HG03521 (cell line): ENCODE measurements around the gene CDKAL1.
"Not testable (repeated sequence)": the region's sequence is repeated elsewhere in the genome, so short reads cannot be mapped to it uniquely, and the experiment has no call there.

Experiments
- ATAC-seq: cut with Tn5 transposase; IDR thresholded peaks from one replicate; pipeline ENCODE4 v1.9.1; 2021; ENCODE audit warnings: mild to moderate bottlenecking, moderate library complexity; ENCODE audit not compliant: unreplicated experiment

The CDKAL1 gene

DNA sequence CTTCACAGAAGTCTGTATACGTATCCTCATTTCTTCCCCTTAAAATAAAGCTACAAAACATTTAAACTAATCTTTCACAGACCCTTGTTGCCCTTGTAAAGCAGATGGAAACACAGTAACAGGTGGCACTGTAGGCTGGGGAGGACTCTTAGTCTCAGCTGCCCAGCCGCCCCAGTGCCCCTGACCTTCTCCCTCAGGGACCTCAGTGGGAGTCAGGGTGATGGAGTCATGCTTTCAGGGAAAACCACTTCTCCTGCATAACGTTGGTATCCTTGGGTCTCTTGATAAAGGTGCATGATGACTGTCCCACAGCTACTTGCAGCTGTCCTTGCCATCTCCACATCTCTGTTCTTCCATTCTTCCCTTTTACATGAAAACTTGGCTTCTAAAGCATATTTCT, 198.6 kb downstream of the CDKAL1 start:
- ATAC-seq, result no peak

DNA sequence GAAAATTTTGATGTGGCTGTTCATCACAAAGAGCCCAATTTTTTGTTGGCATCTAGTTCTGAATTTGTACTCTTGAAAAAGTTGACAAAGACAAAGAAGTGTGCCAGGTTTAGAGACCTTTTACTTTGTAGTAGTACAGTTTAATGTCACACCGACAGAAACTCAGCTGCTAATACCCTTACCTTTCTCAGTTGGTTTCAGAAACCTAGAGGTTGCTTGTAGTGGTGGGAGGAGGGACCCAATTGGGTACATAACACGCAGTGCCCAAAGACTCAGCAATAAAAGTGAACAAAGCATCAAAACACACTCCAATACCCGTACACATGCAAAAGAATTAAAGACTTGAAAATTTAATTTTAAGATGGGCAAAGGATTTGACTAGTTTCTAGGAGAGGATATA, 203.7 kb downstream of the CDKAL1 start:
- no peak for ATAC-seq

DNA sequence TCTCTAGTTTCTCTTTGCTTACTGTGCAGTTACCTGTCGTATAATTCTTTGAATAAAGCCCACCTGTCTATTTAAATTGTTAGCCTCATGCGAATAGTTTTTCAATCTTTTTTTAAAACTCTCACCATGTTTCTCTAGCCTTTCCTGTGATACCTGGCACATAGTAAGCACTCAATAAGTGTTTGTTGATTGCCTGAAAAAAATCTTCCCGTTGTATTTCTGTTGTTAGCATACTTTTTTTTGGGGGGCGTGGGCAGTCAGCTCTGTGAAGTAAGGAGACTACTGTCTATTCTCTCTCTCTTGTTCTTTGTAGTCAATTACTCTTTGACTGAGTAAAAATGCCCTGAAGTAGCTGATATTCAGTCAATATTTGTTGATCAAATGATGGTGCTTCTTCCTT, 205.8 kb downstream of the CDKAL1 start:
- no peak for ATAC-seq

DNA sequence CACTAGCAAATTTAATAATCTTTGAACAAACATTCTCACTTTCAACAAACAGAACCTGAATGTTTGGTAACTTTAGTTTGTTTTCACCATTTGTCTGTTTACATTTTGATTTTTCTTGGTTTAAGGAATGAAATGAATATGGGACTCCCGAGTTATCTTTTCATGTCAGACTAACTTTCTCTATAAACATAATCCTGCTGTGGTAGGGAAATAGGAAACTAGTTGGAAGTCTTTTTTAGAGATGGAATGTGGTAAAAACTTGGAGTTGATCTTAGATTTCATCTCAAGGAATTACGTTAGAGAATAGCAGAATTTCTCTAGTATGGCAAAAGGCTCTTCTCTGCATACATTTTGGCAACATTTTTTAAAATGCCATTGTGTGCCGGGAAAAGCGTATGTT, 206.5 kb downstream of the CDKAL1 start:
- no peak for ATAC-seq

GRCh38 chr6:20741490-20741889, 207.2 kb downstream of the CDKAL1 start:
- ATAC-seq, result no peak

GRCh38 chr6:20744911-20745557, 210.8 kb downstream of the CDKAL1 start:
- no peak for ATAC-seq

DNA sequence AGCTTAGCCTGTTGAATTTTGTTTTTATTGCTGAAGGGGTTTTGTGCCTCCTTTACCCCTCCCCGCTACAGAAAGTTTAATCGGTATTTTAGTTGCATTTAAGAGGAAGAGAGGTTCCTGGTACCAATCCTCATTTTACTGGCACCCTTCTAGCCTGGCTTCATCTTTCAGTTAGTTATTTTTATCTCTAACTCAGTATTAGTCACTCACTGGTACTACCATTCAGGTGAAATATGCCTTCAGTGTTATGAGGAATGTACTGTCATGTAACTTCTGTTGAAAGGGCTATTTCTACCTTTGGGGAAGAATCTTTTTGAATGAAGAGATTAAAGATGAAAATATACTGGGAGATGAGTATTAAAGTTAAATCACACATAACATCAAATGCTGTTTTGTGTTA, 211.8 kb downstream of the CDKAL1 start:
- ATAC-seq, result no peak

- ATAC-seq, result no peak
Observed at GRCh38 chr6:20746805-20747558, 212.7 kb downstream of the CDKAL1 start.

DNA sequence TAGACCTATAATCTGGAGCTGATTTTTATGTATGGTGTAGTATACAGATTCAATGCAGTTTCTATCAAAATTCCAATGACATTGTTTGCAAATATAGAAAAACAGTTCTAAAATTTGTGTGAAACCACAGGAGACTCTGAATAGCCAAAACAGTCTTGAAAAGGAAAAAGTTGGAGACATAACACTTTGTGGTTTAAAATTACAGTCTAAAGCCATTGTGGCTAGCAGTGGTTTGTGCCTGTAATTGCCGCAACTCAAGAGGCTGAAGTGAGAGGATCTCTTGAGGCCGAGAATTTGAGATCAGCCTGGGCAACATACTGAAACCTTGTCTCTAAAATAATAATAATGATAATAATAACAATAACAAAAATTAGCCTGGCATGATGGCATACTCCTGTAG, 213.7 kb downstream of the CDKAL1 start:
- no peak for ATAC-seq

- no peak for ATAC-seq
Observed at GRCh38 chr6:20751293-20751935, 217.2 kb downstream of the CDKAL1 start.

DNA sequence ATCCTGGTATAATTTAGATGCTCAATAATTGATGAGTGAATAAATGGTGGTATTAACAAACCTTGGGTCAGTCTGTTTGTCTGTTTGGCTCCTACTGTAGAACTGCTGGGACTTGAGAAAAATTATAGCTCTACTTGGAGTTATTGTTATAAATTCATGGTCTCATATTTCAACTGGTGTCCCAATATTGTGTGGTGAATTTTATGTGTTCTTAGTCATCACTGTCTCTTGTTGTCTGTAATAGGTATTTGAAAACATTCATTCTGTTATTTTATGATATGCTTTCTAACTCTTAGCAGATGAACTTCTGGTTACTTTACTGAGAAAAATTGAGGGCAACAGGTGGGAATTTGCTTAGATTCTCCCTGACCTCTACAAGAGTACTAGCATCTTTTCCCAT, 221.4 kb downstream of the CDKAL1 start:
- no peak for ATAC-seq

DNA sequence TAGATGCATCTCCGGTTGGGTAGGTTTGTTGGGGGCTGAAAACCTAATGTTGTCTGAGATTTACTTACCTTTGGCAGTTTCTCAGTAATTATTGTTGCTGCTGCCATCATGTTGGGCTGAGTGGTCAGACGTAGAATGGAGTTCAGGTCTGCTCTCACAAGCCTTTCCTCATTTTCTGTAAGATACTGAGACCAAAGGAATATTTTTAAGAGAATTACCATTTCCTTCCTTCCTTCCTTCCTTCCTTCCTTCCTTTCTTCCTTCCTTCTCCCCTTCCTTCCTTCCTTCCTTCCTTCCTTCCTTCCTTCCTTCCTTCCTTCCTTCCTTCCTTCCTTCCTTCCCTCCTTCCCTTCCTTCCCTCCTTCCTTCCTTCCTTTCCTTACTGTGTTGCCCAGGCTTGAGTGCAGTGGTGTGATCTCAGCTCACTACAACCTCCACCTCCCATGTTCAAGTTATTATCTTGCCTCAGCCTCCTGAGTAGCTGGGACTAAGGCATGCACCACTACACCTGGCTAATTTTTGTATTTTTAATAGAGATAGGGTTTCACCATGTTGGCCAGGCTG, 222.4 kb downstream of the CDKAL1 start:
- ATAC-seq, result not testable (repeated sequence)

DNA sequence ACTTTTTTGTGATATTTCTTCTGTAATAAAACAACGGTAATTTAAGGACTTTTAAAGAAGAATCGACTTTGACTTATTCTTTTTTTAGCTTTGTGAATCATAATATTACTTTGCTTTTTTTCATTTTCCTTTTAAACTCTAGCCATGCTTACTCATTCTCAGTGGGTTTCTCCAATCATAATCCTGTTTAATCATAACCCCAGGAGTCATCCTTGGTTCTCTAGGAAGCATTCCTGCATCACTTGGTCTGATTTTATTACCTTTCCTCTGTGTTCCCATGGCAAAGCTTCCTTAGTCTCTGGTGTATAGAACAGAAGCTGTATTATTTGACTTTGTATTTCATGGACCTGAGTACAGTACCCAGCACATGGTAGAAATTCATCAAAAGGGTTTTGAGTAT, 223.5 kb downstream of the CDKAL1 start:
- no peak for ATAC-seq

GRCh38 chr6:20763296-20763695, 229.0 kb downstream of the CDKAL1 start:
- ATAC-seq, result no peak

DNA sequence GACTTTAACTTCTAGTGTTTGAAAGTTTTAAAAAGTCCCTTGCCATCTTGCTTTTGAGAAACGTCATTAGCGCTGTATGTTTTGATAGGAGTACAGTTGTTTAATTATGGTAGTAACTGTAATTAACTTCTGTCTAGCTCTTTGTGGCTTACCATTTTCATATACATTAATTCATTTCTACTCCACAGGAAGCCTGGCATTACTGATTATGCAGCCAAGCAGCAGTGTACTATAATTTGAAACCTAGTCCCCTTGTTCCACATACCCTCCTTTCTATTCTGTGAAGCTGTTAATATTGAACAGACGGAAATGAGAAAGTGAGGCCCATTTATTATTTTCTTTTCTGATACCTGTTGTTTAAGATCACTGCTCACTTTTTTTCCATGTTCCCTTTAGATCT, 235.4 kb downstream of the CDKAL1 start:
- no peak for ATAC-seq

GRCh38 chr6:20770773-20771172, 236.5 kb downstream of the CDKAL1 start:
- no peak for ATAC-seq

DNA sequence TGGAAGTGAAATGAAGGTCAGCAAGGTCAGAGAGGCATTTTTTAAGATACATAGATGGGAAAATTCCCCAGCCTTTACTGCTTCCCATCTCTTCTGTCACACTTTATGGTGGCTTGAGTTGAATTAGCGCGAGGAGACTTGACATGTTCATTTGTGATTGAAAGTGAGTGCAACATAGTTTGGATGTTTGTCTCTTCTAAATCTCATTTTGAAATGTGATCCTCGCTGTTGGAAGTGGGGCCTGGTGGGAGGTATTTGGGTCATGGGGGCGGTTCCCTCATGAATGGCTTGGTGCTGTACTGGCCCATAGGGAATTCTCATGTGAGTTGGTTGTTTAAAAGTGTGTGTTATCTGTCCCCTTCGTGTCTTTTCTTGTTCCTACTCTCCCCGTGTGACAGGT, 237.2 kb downstream of the CDKAL1 start:
- no peak for ATAC-seq

GRCh38 chr6:20773822-20774221, 239.6 kb downstream of the CDKAL1 start:
- no peak for ATAC-seq

DNA sequence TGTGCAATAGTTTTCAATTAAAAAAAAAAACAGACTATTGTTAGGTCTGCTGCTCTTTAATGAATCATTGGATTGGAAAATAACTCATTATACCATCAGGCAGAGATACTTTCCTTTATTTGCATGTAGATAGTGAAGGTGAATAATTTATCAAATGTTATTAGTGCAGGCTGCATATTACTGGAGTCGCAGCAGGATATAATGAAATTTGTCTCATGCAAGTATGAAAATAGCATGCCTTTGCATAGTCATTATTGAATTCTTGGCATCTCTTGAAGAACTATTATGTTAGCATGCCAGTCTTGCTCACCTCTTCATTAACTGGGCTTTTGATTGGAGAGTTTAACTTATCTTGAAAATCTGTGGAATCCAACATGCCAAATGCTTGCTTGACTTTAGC, 241.7 kb downstream of the CDKAL1 start:
- no peak for ATAC-seq

- ATAC-seq, result no peak
Observed at GRCh38 chr6:20777801-20778200, 243.5 kb downstream of the CDKAL1 start.

DNA sequence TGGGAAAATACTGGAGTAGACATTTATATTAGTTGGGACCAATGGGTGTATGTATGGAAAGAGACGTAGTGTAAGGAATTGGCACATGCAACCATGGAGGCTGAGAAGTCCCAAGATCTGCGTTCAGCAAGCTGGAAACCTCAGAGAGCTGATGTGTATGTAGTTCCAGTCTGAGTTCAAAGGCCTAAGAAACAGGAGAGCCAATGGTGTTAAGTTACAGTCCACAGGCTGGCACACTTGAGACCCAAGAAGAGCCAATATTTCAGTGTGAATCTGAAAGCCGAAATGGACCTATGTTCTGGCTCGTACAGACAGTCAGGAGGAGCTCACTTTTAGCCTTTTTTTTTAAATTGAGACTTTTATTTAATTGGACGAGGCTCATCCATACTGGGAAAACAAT, 244.2 kb downstream of the CDKAL1 start:
- ATAC-seq, result no peak

GRCh38 chr6:20778912-20779311, 244.7 kb downstream of the CDKAL1 start:
- no peak for ATAC-seq
